HCT116 (cell line): ENCODE data around the gene CCL1. TPM values are rescaled to one million over a fixed set of nuclear protein-coding genes. Genes with fewer than 3 reads are reported as not detected.

Source experiments
- ATAC-seq: fragments of 200-7000 bp; cut with Tn5 transposase; 2 replicates; pipeline ENCODE4 v1.9.1; 2020; ENCODE audit warnings: mild to moderate bottlenecking, moderate library complexity
- BruUV-seq: library from RNA; stranded (reverse); fragments of 400-500 nt; replicated peaks from 2 replicates; lab custom pipeline; 2021; lab: Mats Ljungman, UMichigan
- CTCF ChIA-PET: fragments of 300-600 bp; sonication (Branson Sonifier 250); formaldehyde crosslinking; loops from one replicate; lab custom pipeline; 2021; ENCODE audit warnings: antibody characterized with exemption; lab: Charles Lee
- POLR2A ChIA-PET: fragments of 300-600, 350-600 bp; sonication (Branson Sonifier 250); formaldehyde crosslinking; loops from one replicate; lab custom pipeline; 2021; ENCODE audit warnings: antibody characterized with exemption; lab: Charles Lee
- RAD21 ChIA-PET, 2 experiments: fragments of 300-600 bp; sonication (Branson Sonifier 250); formaldehyde crosslinking; loops; one replicate each; lab custom pipeline; 2023; ENCODE audit warnings: low total read pairs in 2 of 2; ENCODE audit not compliant: uncharacterized antibody in 2 of 2, unreplicated experiment in 2 of 2, low non-redundant PET in 1 of 2; lab: Charles Lee
- DNase-seq: peaks from one replicate; pipeline ENCODE4 v3.0.0-alpha.2; 2010; ENCODE audit warnings: low read depth, low spot score
- H2AFZ ChIP-seq: fragments of 200-600 bp; shearing (Covaris generic), sonication (generic); 2 replicates; pipeline ENCODE4 v1.6.1; 2017; ENCODE audit warnings: low read depth, mixed run types, mixed read lengths, antibody characterized with exemption, low read length; ENCODE audit not compliant: poor library complexity, severe bottlenecking
- H3K27ac ChIP-seq: 2 replicates; pipeline ENCODE4 v1.5.1; 2012; ENCODE audit warnings: low read depth, low read length
- H3K27me3 ChIP-seq: fragments of 200-600 bp; sonication (generic); 2 replicates; pipeline ENCODE4 v1.6.1; 2016; ENCODE audit warnings: mixed run types, low read length, mixed read lengths; ENCODE audit not compliant: insufficient read depth
- H3K36me3 ChIP-seq, 2 experiments: fragments of 200-500 bp in 1 of 2; fragments of 200-600 bp in 1 of 2; sonication (Bioruptor generic) in 1 of 2; sonication (generic) in 1 of 2; 2 replicates each; pipeline versions ENCODE4 v1.5.1 to v1.6.1; 2014 to 2016; ENCODE audit warnings: low read length in 2 of 2, inconsistent platforms in 1 of 2, mixed read lengths in 1 of 2, mixed run types in 1 of 2; ENCODE audit not compliant: insufficient read depth in 2 of 2, control insufficient read depth in 1 of 2
- H3K4me1 ChIP-seq, 2 experiments: fragments of 200-600 bp in 1 of 2; sonication (generic) in 1 of 2; 2 replicates each; pipeline versions ENCODE4 v1.5.1 to v1.6.1; 2012 to 2017; ENCODE audit warnings: low read length in 2 of 2, inconsistent platforms in 1 of 2, mild to moderate bottlenecking in 1 of 2, mixed read lengths in 1 of 2, mixed run types in 1 of 2, moderate library complexity in 1 of 2; ENCODE audit not compliant: insufficient read depth in 2 of 2, control insufficient read depth in 1 of 2
- H3K4me2 ChIP-seq: fragments of 200-600 bp; sonication (generic); 2 replicates; pipeline ENCODE4 v1.6.1; 2017; ENCODE audit warnings: mixed run types, low read length, mixed read lengths
- H3K4me3 ChIP-seq, 2 experiments: fragments of 200-600 bp in 1 of 2; sonication (generic) in 1 of 2; replicated peaks in 1 of 2; 2 replicates each; pipeline ENCODE4 v1.5.1; 2011 to 2016; ENCODE audit warnings: low read length in 2 of 2, control low read depth in 1 of 2, low read depth in 1 of 2, mild to moderate bottlenecking in 1 of 2, mixed read lengths in 1 of 2, mixed run types in 1 of 2
- H3K79me2 ChIP-seq: fragments of 200-600 bp; sonication (generic); 2 replicates; pipeline ENCODE4 v1.6.1; 2017; ENCODE audit warnings: mild to moderate bottlenecking, mixed run types, low read length, moderate library complexity, mixed read lengths; ENCODE audit not compliant: insufficient read depth
- H3K9ac ChIP-seq: fragments of 200-600 bp; sonication (generic); 2 replicates; pipeline ENCODE4 v1.6.1; 2016; ENCODE audit warnings: low read length, mixed read lengths
- H3K9me2 ChIP-seq: fragments of 200-600 bp; sonication (generic), shearing (Covaris generic); 2 replicates; pipeline ENCODE4 v1.6.1; 2017; ENCODE audit warnings: mixed run types, mild to moderate bottlenecking, moderate library complexity; ENCODE audit not compliant: insufficient read depth
- H3K9me3 ChIP-seq, 2 experiments: fragments of 200-500 bp in 1 of 2; fragments of 200-600 bp in 1 of 2; sonication (Bioruptor generic) in 1 of 2; sonication (generic) in 1 of 2; 2 replicates each; pipeline ENCODE4 v1.6.1; 2014 to 2017; ENCODE audit warnings: low read length in 2 of 2, mixed read lengths in 2 of 2, inconsistent platforms in 1 of 2, low read depth in 1 of 2, mild to moderate bottlenecking in 1 of 2, mixed run types in 1 of 2, moderate library complexity in 1 of 2; ENCODE audit not compliant: control insufficient read depth in 1 of 2, insufficient read depth in 1 of 2
- H4K20me1 ChIP-seq: fragments of 200-600 bp; sonication (generic), shearing (Covaris generic); 2 replicates; pipeline ENCODE4 v1.6.1; 2017; ENCODE audit warnings: mixed run types, mild to moderate bottlenecking, moderate library complexity; ENCODE audit not compliant: insufficient read depth
- CBX3 ChIP-seq: IDR thresholded peaks from 2 replicates; pipeline ENCODE4 v1.6.1; 2012; ENCODE audit warnings: low read depth
- CEBPB ChIP-seq: IDR thresholded peaks from 2 replicates; pipeline ENCODE4 v1.6.1; 2012; ENCODE audit warnings: low read depth
- EGR1 ChIP-seq: IDR thresholded peaks from 2 replicates; pipeline ENCODE4 v1.6.1; 2012; ENCODE audit warnings: low read depth
- EZH2 ChIP-seq: fragments of 200-600 bp; sonication (generic); IDR thresholded peaks from 2 replicates; pipeline ENCODE4 v1.6.1; 2017; ENCODE audit warnings: antibody characterized with exemption, mixed run types
- EZH2phosphoT487 ChIP-seq: fragments of 200-600 bp; IDR thresholded peaks from 2 replicates; pipeline ENCODE4 v1.6.1; 2018; ENCODE audit warnings: antibody characterized with exemption, borderline replicate concordance
- FOSL1 ChIP-seq: IDR thresholded peaks from 2 replicates; pipeline ENCODE4 v1.6.1; 2012; ENCODE audit warnings: low read depth
- JUND ChIP-seq: IDR thresholded peaks from 2 replicates; pipeline ENCODE4 v1.6.1; 2012
- POLR2A ChIP-seq: IDR thresholded peaks from 2 replicates; pipeline ENCODE4 v1.7.0; 2011; ENCODE audit warnings: borderline replicate concordance; ENCODE audit not compliant: insufficient read depth, insufficient read length; ENCODE audit errors: extremely low read depth
- POLR2AphosphoS5 ChIP-seq: IDR thresholded peaks from 2 replicates; pipeline ENCODE4 v1.6.1; 2011; ENCODE audit warnings: mild to moderate bottlenecking, low read depth, low read length, moderate library complexity
- RAD21 ChIP-seq: IDR thresholded peaks from 2 replicates; pipeline ENCODE4 v1.6.1; 2012; ENCODE audit warnings: low read depth, mild to moderate bottlenecking
- REST ChIP-seq: IDR thresholded peaks from 2 replicates; pipeline ENCODE4 v1.6.1; 2012; ENCODE audit warnings: low read depth
- SRF ChIP-seq: IDR thresholded peaks from 2 replicates; pipeline ENCODE4 v1.6.1; 2012; ENCODE audit warnings: low read depth
- TCF7L2 ChIP-seq: IDR thresholded peaks from 2 replicates; pipeline ENCODE4 v1.7.0; 2011; ENCODE audit warnings: borderline replicate concordance, inconsistent platforms; ENCODE audit not compliant: insufficient read depth, insufficient read length; ENCODE audit errors: extremely low read depth
- ZFX ChIP-seq: fragments of 450-650 bp; IDR thresholded peaks from 2 replicates; pipeline ENCODE4 v1.6.1; 2017
- ZNF274 ChIP-seq: fragments of 200-500 bp; sonication (Bioruptor generic); IDR thresholded peaks from 2 replicates; pipeline ENCODE4 v1.6.1; 2014; ENCODE audit warnings: mild to moderate bottlenecking, low read depth, low read length, inconsistent platforms
- intact Hi-C: fragments of 100-400 bp; cut with micrococcal nuclease; formaldehyde crosslinking; loops from 2 replicates; pipeline ENCODE4 v1.10.0; 2022
- total RNA-seq: library from RNA; stranded (reverse); gene quantifications from one replicate; pipeline ENCODE4 v1.2.1, GENCODE V29; 2021; ENCODE audit not compliant: unreplicated experiment
- TF ChIP-seq, protein P1 (sequence below): IDR thresholded peaks from 2 replicates; pipeline ENCODE4 v1.6.1; 2012
- TF ChIP-seq, protein P2 (sequence below): IDR thresholded peaks from 2 replicates; pipeline ENCODE4 v1.6.1; 2012
- TF ChIP-seq, protein P3 (sequence below), 3 experiments: fragments of 200-600 bp in 1 of 3; sonication (generic) in 1 of 3; IDR thresholded peaks in 2 of 3; conservative IDR thresholded peaks in 1 of 3; 2 replicates each; pipeline ENCODE4 v1.5.1; 2012 to 2017; ENCODE audit warnings: low read depth in 2 of 3, low read length in 2 of 3, antibody characterized with exemption in 1 of 3, borderline replicate concordance in 1 of 3, control low read depth in 1 of 3, mild to moderate bottlenecking in 1 of 3, mixed read lengths in 1 of 3, mixed run types in 1 of 3, moderate library complexity in 1 of 3; ENCODE audit not compliant: insufficient read depth in 1 of 3
- TF ChIP-seq, protein P4 (sequence below): IDR thresholded peaks from 2 replicates; pipeline ENCODE4 v1.6.1; 2011; ENCODE audit warnings: mild to moderate bottlenecking, low read length, moderate library complexity; ENCODE audit not compliant: insufficient replicate concordance; ENCODE audit errors: extremely low read depth

CCL1 gene
- total RNA-seq, 1 experiment from 2014 or later: not detected

DNA sequence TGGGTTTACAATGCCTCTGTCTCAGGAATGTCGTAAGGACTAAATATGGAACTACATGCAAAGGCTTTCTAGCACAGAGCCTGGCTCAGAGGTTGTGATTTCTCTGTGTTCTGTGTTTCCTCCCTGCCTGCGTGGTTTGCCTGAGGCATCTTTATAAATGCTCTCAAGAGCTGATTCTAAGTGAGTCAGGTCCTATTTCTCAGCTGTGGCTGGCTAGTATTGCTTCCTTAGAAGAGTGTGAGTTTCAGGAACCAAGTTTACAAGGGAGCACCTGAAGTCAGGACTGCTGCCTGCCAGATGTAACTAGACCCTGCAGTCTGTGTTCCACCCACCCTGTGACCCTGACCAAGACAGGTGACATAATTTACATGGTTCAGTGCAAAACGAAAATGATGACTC lies 8.0 kb upstream of the CCL1 start:
- Histone ChIP-seq H2AFZ (no peak overlapping the region), H3K9ac (no peak overlapping the region), H4K20me1 (no peaks in the 10 kb centered on the region), H3K27ac (no peak overlapping the region), H3K27me3 (peaks cover 9% of the 10 kb centered on the region; the same call in 1 of the 2 replicates), H3K4me3 (no peak overlapping the region), H3K79me2 (no peaks in the 10 kb centered on the region), H3K9me2 (no peaks in the 10 kb centered on the region), H3K36me3 (no peaks in the 10 kb centered on the region), H3K4me2 (no peak overlapping the region), H3K9me3 (no peaks in the 10 kb centered on the region), H3K4me1 (no peaks in the 10 kb centered on the region)
- POLR2A ChIA-PET: no interaction called here
- ATAC-seq (no peak), DNase-seq (no peak)
- CTCF ChIA-PET: interaction anchor here (3.8 kb wide), 1 partner anchor 9 kb away, joined by 14 read pairs; no protein-coding TSS in a partner anchor
- intact Hi-C loops: no loop called here
- BruUV-seq: no TSS peak
- no peak for TF ChIP-seq SRF
- no peak for TF ChIP-seq RAD21
- no peak for TF ChIP-seq CEBPB
- TF ChIP-seq, protein P1, sequence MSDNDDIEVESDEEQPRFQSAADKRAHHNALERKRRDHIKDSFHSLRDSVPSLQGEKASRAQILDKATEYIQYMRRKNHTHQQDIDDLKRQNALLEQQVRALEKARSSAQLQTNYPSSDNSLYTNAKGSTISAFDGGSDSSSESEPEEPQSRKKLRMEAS: no peak
- TF ChIP-seq, protein P2, sequence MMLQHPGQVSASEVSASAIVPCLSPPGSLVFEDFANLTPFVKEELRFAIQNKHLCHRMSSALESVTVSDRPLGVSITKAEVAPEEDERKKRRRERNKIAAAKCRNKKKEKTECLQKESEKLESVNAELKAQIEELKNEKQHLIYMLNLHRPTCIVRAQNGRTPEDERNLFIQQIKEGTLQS: no peak
- TF ChIP-seq REST: no peak
- TF ChIP-seq CBX3: no peak
- TF ChIP-seq, protein P3, sequence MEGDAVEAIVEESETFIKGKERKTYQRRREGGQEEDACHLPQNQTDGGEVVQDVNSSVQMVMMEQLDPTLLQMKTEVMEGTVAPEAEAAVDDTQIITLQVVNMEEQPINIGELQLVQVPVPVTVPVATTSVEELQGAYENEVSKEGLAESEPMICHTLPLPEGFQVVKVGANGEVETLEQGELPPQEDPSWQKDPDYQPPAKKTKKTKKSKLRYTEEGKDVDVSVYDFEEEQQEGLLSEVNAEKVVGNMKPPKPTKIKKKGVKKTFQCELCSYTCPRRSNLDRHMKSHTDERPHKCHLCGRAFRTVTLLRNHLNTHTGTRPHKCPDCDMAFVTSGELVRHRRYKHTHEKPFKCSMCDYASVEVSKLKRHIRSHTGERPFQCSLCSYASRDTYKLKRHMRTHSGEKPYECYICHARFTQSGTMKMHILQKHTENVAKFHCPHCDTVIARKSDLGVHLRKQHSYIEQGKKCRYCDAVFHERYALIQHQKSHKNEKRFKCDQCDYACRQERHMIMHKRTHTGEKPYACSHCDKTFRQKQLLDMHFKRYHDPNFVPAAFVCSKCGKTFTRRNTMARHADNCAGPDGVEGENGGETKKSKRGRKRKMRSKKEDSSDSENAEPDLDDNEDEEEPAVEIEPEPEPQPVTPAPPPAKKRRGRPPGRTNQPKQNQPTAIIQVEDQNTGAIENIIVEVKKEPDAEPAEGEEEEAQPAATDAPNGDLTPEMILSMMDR (IDR thresholded peaks at IDR 0.05 in 2 of 3, conservative IDR thresholded peaks at IDR 0.05 in 1 of 3; ENCODE audit: borderline replicate concordance in 1 of 3, insufficient read depth in 1 of 3, low read depth in 2 of 3, low read length in 2 of 3): no peak
- no peak for TF ChIP-seq EZH2phosphoT487
- TF ChIP-seq EGR1: no peak
- TF ChIP-seq, protein P4, sequence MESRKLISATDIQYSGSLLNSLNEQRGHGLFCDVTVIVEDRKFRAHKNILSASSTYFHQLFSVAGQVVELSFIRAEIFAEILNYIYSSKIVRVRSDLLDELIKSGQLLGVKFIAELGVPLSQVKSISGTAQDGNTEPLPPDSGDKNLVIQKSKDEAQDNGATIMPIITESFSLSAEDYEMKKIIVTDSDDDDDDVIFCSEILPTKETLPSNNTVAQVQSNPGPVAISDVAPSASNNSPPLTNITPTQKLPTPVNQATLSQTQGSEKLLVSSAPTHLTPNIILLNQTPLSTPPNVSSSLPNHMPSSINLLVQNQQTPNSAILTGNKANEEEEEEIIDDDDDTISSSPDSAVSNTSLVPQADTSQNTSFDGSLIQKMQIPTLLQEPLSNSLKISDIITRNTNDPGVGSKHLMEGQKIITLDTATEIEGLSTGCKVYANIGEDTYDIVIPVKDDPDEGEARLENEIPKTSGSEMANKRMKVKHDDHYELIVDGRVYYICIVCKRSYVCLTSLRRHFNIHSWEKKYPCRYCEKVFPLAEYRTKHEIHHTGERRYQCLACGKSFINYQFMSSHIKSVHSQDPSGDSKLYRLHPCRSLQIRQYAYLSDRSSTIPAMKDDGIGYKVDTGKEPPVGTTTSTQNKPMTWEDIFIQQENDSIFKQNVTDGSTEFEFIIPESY: no peak
- no peak for TF ChIP-seq EZH2
- TF ChIP-seq ZNF274: no peak
- TF ChIP-seq ZFX: no peak
- no peak for TF ChIP-seq JUND
- TF ChIP-seq POLR2A: no peak
- TF ChIP-seq POLR2AphosphoS5: no peak
- no peak for TF ChIP-seq FOSL1
- no peak for TF ChIP-seq TCF7L2
- RAD21 ChIA-PET: no interaction called here
